PC-9 (cell line): ENCODE data around the gene EMP2. TPM values are rescaled to one million over a fixed set of nuclear protein-coding genes. Genes with fewer than 3 reads are reported as not detected.

Experiments used
- BruUV-seq: library from RNA; stranded (reverse); fragments of 400-500 nt; replicated peaks from 2 replicates; lab custom pipeline; 2021; lab: Mats Ljungman, UMichigan
- CTCF ChIA-PET: fragments of 300-600 bp; sonication (Branson Sonifier 250); formaldehyde crosslinking; loops from one replicate; lab custom pipeline; 2022; ENCODE audit warnings: antibody characterized with exemption; lab: Charles Lee
- POLR2A ChIA-PET: fragments of 300-600 bp; sonication (Branson Sonifier 250); formaldehyde crosslinking; loops from one replicate; lab custom pipeline; 2022; ENCODE audit warnings: antibody characterized with exemption; ENCODE audit not compliant: unreplicated experiment; lab: Charles Lee
- DNase-seq, 2 experiments: peaks; one replicate each; pipeline versions ENCODE4 v3.0.0 to v3.0.0-alpha.2; 2015 to 2022; ENCODE audit warnings: mixed read lengths in 1 of 2
- H2AFZ ChIP-seq: fragments of 200-600 bp; sonication (generic); 2 replicates; pipeline ENCODE4 v1.8.1; 2017; ENCODE audit warnings: antibody characterized with exemption
- H3F3A ChIP-seq: fragments of 200-600 bp; sonication (generic); 2 replicates; pipeline ENCODE4 v1.8.1; 2017; ENCODE audit warnings: antibody characterized with exemption, mild to moderate bottlenecking, low read depth; ENCODE audit not compliant: insufficient read depth
- H3K27ac ChIP-seq: fragments of 200-600 bp; sonication (generic); 2 replicates; pipeline ENCODE4 v1.6.1; 2016; ENCODE audit warnings: mixed run types
- H3K27me3 ChIP-seq: fragments of 200-600 bp; sonication (generic); 2 replicates; pipeline ENCODE4 v1.6.1; 2016; ENCODE audit warnings: low read depth, mixed run types; ENCODE audit not compliant: insufficient read depth
- H3K36me3 ChIP-seq: fragments of 200-600 bp; sonication (generic); 2 replicates; pipeline ENCODE4 v1.6.1; 2016; ENCODE audit warnings: low read depth, mixed run types
- H3K4me1 ChIP-seq: fragments of 200-600 bp; sonication (generic); replicated peaks from 2 replicates; pipeline ENCODE4 v1.6.1; 2016; ENCODE audit warnings: mixed run types; ENCODE audit not compliant: insufficient read depth
- H3K4me2 ChIP-seq: fragments of 200-600 bp; sonication (generic); 2 replicates; pipeline ENCODE4 v1.6.1; 2017; ENCODE audit warnings: mixed run types
- H3K4me3 ChIP-seq: fragments of 200-600 bp; sonication (generic); 2 replicates; pipeline ENCODE4 v1.6.1; 2016; ENCODE audit warnings: mixed run types
- H3K79me2 ChIP-seq: fragments of 200-600 bp; sonication (generic); 2 replicates; pipeline ENCODE4 v1.6.1; 2017; ENCODE audit warnings: low read depth, mixed run types
- H3K9me2 ChIP-seq: fragments of 200-600 bp; sonication (generic); 2 replicates; pipeline ENCODE4 v1.8.1; 2017; ENCODE audit warnings: mild to moderate bottlenecking; ENCODE audit not compliant: insufficient read depth
- H3K9me3 ChIP-seq: fragments of 200-600 bp; sonication (generic); 2 replicates; pipeline ENCODE4 v1.8.1; 2016; ENCODE audit warnings: low read depth; ENCODE audit not compliant: insufficient read depth
- H4K20me1 ChIP-seq: fragments of 200-600 bp; sonication (generic); 2 replicates; pipeline ENCODE4 v1.8.1; 2017; ENCODE audit not compliant: insufficient read depth
- EZH2 ChIP-seq: fragments of 200-600 bp; sonication (generic); IDR thresholded peaks from 2 replicates; pipeline ENCODE4 v1.8.0; 2017; ENCODE audit warnings: antibody characterized with exemption, low read depth
- intact Hi-C: fragments of 100-400 bp; cut with micrococcal nuclease; formaldehyde crosslinking; loops from one replicate; pipeline ENCODE4 v1.10.0; 2022; ENCODE audit not compliant: unreplicated experiment
- total RNA-seq: library from RNA; stranded (reverse); gene quantifications from 2 replicates; pipeline ENCODE4 v1.2.3, GENCODE V29; 2021
- TF ChIP-seq, protein P1 (sequence below): fragments of 200-600 bp; sonication (generic); conservative IDR thresholded peaks from 2 replicates; pipeline ENCODE4 v1.6.1; 2017; ENCODE audit warnings: mixed run types, antibody characterized with exemption, mild to moderate bottlenecking, moderate library complexity

EMP2 gene
- total RNA-seq, 1 experiment from 2014 or later = 137 TPM

DNA sequence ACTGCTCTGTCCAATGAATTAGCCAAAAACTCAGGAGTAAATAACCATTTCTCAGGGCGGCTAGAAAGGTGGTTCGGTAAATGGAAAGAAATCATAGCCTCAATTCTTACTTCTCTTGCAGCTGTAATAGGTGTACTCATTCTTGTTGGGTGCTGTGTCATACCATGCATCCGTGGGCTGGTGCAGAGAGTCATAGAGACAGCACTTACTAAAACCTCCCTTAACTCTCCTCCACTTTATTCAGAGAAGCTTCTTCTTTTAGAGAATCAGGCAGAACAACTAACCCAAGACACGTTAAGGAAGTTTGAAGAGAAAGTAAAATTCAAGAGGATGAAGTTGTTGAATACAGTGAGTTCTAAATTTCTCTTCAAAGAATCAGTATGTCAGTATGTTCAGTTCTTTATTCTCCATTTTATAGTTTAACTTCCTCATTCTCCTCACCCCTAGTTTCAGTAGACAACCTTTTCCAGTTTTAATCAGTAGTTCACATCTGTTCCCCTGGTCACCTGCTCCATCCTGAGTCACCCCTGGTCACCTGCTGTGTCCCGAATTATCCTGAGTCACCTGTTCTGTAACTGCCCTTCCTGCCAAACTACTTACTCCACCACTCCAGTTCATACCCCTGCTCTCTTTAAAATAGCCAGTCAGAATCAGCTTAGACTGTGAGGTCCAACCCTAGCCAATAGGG is 85.9 kb downstream of the EMP2 start:
- Histone ChIP-seq H3F3A (no peaks in the 10 kb centered on the region), H3K4me2 (no peak overlapping the region), H3K36me3 (no peaks in the 10 kb centered on the region), H3K4me1 (no peaks in the 10 kb centered on the region), H3K79me2 (no peaks in the 10 kb centered on the region), H2AFZ (no peak overlapping the region), H3K9me3 (peaks cover 12% of the 10 kb centered on the region; the same call in 1 of the 2 replicates), H3K27ac (no peak overlapping the region), H3K4me3 (no peak overlapping the region), H3K9me2 (no peaks in the 10 kb centered on the region), H3K27me3 (no peaks in the 10 kb centered on the region), H4K20me1 (no peaks in the 10 kb centered on the region)
- ChIA-PET POLR2A (no interaction called here), CTCF (no interaction called here)
- intact Hi-C loops = no loop called here
- BruUV-seq = no TSS peak
- DNase-seq = no peak
- TF ChIP-seq, protein P1, sequence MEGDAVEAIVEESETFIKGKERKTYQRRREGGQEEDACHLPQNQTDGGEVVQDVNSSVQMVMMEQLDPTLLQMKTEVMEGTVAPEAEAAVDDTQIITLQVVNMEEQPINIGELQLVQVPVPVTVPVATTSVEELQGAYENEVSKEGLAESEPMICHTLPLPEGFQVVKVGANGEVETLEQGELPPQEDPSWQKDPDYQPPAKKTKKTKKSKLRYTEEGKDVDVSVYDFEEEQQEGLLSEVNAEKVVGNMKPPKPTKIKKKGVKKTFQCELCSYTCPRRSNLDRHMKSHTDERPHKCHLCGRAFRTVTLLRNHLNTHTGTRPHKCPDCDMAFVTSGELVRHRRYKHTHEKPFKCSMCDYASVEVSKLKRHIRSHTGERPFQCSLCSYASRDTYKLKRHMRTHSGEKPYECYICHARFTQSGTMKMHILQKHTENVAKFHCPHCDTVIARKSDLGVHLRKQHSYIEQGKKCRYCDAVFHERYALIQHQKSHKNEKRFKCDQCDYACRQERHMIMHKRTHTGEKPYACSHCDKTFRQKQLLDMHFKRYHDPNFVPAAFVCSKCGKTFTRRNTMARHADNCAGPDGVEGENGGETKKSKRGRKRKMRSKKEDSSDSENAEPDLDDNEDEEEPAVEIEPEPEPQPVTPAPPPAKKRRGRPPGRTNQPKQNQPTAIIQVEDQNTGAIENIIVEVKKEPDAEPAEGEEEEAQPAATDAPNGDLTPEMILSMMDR = no peak
- no peak for TF ChIP-seq EZH2

DNA sequence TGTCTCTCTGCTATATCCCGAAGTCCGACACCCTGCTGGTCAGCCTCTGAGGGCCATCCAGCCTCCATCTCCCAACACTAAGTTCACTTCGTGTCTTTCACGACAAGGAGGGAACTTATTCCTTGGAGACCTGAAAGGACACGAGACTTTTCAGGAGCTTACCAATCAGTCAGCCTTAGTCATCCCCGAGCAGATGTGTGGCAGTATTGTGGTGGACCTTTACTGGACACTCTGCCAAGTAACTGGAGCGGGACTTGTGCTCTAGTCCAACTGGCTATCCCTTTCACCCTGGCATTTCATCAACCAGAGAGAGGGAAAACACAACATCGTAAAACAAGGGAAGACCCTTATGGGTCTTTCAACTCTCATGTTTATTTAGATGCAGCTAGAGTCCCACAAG is 87.1 kb downstream of the EMP2 start:
- Histone ChIP-seq H3K9me2 (no peaks in the 10 kb centered on the region), H3K4me3 (no peak overlapping the region), H2AFZ (no peak overlapping the region), H3K27me3 (no peaks in the 10 kb centered on the region), H4K20me1 (no peaks in the 10 kb centered on the region), H3K4me2 (no peak overlapping the region), H3K79me2 (no peaks in the 10 kb centered on the region), H3K36me3 (no peaks in the 10 kb centered on the region), H3F3A (no peaks in the 10 kb centered on the region), H3K9me3 (peaks cover 12% of the 10 kb centered on the region; the same call in 1 of the 2 replicates), H3K4me1 (no peaks in the 10 kb centered on the region), H3K27ac (no peak overlapping the region)
- ChIA-PET CTCF (no interaction called here), POLR2A (no interaction called here)
- DNase-seq = no peak
- BruUV-seq = no TSS peak
- intact Hi-C loops = no loop called here
- no peak for TF ChIP-seq EZH2
- TF ChIP-seq, protein P1 = no peak

DNA sequence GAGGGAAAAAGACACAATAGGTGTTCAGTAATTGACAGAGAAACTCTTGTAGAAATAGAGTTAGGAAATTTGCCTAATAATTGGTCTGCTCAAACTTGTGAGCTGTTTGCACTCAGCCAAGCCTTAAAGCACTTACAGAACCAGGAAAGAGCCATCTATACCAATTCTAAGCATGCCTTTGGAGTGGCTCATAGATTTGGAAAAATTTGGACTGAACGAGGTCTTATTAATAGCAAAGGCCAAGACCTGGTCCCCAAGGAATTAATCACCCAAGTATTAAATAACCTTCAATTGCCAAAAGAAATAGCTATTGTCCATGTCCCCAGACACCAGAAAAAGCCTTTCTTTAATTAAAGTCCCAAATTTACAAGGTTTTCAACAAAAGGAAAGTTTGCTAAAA is 90.3 kb downstream of the EMP2 start:
- ChIA-PET POLR2A (no interaction called here), CTCF (no interaction called here)
- BruUV-seq = no TSS peak
- no peaks in the 10 kb centered on the region for H4K20me1 ChIP-seq
- DNase-seq = no peak
- no peaks in the 10 kb centered on the region for H3K4me1 ChIP-seq
- TF ChIP-seq EZH2 = no peak
- TF ChIP-seq, protein P1 = no peak
- no peaks in the 10 kb centered on the region for H3F3A ChIP-seq
- H3K27me3 ChIP-seq = no peaks in the 10 kb centered on the region
- H3K27ac ChIP-seq = no peak overlapping the region
- H3K4me3 ChIP-seq = no peak overlapping the region
- intact Hi-C loops = no loop called here
- H3K4me2 ChIP-seq = no peak overlapping the region
- H3K9me2 ChIP-seq = no peaks in the 10 kb centered on the region
- H3K79me2 ChIP-seq = no peaks in the 10 kb centered on the region
- H3K9me3 ChIP-seq = peaks cover 26% of the 10 kb centered on the region
- no peaks in the 10 kb centered on the region for H3K36me3 ChIP-seq
- H2AFZ ChIP-seq = no peak overlapping the region
